Measurements from ENCODE around the gene SPATA31D4.

The SPATA31D4 gene

GRCh38 chr9:81969971-81970370, 41.7 kb downstream of the SPATA31D4 start:
- no peaks in the 10 kb centered on the region for H3K4me1 ChIP-seq (ENCODE audit: control insufficient read depth, insufficient read depth, low read length)
- no peak overlapping the region for H3K4me3 ChIP-seq (ENCODE audit: low read length)
- no peak overlapping the region for H3K9ac ChIP-seq (ENCODE audit: low read length)
- H3K27ac ChIP-seq (ENCODE audit: low read depth, low read length) = no peak overlapping the region
- H3K27me3 ChIP-seq (ENCODE audit: control insufficient read depth, insufficient read depth, low read length) = no peaks in the 10 kb centered on the region
- H3K36me3 ChIP-seq (ENCODE audit: control insufficient read depth, insufficient read depth, low read length) = no peaks in the 10 kb centered on the region

DNA sequence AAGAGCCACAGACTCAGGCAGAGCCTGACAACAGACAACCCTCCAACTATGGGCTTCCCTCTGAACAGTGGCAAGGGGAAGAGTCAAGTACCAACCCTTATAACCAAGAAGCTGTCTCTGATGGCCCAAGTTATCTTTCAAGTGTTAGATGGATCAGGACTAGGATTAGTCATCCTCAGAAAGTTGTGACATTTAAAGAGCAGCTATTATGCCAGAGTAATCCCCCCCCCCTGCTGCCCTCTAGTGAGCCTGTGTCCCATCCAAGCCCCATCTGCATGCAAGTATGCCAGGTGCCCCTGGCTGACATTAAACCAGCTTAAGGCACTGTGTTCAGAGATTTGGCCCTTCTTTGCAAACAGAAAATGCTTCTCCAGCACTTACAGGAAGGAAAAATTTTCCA, 43.5 kb downstream of the SPATA31D4 start:
- Histone ChIP-seq H3K27ac (ENCODE audit: low read depth, low read length) (no peak overlapping the region), H3K4me3 (ENCODE audit: low read length) (no peak overlapping the region), H3K36me3 (ENCODE audit: control insufficient read depth, insufficient read depth, low read length) (no peaks in the 10 kb centered on the region), H3K9ac (ENCODE audit: low read length) (no peak overlapping the region), H3K4me1 (ENCODE audit: control insufficient read depth, insufficient read depth, low read length) (no peaks in the 10 kb centered on the region), H3K27me3 (ENCODE audit: control insufficient read depth, insufficient read depth, low read length) (no peaks in the 10 kb centered on the region)

DNA sequence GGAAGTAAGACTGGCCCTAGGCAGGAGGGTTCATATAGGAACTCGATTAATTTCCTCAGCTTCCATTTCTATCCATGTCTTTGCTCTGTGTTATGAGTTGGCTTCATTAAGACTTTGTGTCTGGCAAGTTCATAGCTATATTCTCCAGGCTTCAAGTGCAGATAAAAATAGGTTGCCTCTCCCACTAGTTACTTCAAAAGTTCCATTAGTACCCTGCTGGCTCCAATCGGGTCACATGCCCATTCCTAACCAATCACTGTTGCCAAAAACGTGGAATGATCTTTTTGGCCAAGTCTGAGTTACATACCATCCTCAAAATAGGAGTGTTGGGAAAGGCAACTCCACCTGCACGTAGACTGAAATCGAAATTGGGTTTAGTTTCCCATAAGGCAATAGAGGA, 46.5 kb downstream of the SPATA31D4 start:
- no peak overlapping the region for H3K9ac ChIP-seq (ENCODE audit: low read length)
- no peaks in the 10 kb centered on the region for H3K36me3 ChIP-seq (ENCODE audit: control insufficient read depth, insufficient read depth, low read length)
- no peak overlapping the region for H3K4me3 ChIP-seq (ENCODE audit: low read length)
- H3K4me1 ChIP-seq (ENCODE audit: control insufficient read depth, insufficient read depth, low read length) = no peaks in the 10 kb centered on the region
- no peak overlapping the region for H3K27ac ChIP-seq (ENCODE audit: low read depth, low read length)
- no peaks in the 10 kb centered on the region for H3K27me3 ChIP-seq (ENCODE audit: control insufficient read depth, insufficient read depth, low read length)

DNA sequence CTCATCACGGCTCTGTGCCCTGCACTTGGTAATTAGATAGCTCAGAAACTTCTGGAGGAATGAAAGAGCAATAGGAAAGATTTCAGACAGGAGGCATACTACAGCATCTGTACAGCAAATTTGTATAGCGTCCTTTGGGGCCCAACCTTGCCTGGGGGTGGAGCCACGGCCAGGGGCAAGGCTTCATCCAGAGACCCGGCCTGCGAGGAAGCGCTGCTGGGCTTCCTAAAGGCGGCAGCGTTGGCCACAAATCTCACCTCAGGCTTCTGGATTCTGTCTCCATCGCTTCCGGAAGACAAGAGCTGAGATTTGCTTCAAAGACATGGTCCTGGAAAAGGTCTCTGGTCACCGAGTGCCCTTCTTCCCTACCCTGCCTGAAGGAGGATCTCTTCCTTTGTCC, 48.1 kb downstream of the SPATA31D4 start:
- no peak overlapping the region for H3K27ac ChIP-seq (ENCODE audit: low read depth, low read length)
- no peaks in the 10 kb centered on the region for H3K27me3 ChIP-seq (ENCODE audit: control insufficient read depth, insufficient read depth, low read length)
- H3K9ac ChIP-seq (ENCODE audit: low read length) = no peak overlapping the region
- no peak overlapping the region for H3K4me3 ChIP-seq (ENCODE audit: low read length)
- H3K4me1 ChIP-seq (ENCODE audit: control insufficient read depth, insufficient read depth, low read length) = no peaks in the 10 kb centered on the region
- H3K36me3 ChIP-seq (ENCODE audit: control insufficient read depth, insufficient read depth, low read length) = no peaks in the 10 kb centered on the region

DNA sequence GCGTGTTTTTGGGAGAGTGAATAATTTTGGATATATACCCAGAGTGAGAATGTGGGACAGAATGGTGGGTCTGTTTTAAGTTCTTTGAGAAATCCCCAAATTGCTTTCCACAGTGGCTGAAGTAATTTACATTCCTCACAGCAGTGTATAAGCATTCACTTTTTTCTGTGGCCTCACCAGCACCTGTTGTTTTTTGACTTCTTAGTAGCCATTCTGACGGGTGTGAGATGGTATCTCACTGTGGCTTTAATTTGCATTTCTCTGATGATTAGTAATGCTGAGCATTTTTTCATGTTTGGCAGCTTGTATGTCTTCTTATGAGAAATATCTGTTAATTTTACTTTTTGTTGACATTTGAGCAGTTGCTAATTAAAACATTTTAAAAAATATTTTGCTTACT, 51.0 kb downstream of the SPATA31D4 start:
- Histone ChIP-seq H3K4me3 (ENCODE audit: low read length) (no peak overlapping the region), H3K9ac (ENCODE audit: low read length) (no peak overlapping the region), H3K4me1 (ENCODE audit: control insufficient read depth, insufficient read depth, low read length) (no peaks in the 10 kb centered on the region), H3K27ac (ENCODE audit: low read depth, low read length) (no peak overlapping the region), H3K36me3 (ENCODE audit: control insufficient read depth, insufficient read depth, low read length) (no peaks in the 10 kb centered on the region), H3K27me3 (ENCODE audit: control insufficient read depth, insufficient read depth, low read length) (no peaks in the 10 kb centered on the region)

DNA sequence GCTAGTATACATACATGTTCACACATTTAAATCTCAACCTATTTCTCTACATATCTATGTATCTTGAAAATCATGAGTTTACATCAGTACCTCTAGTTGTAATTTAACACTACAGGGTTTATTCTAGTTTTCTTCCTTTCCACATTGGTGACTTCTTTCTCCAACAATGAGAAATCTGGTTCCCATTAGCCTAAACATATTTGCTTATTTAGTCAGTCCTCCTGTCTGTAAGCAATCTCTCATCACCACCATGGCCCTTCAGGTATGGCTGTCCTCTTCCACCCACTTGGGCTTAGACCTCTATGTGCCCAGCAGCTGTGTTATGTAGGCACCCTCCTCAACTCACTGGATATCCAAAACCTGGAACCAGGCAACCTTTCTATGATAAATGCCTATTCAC, 52.3 kb downstream of the SPATA31D4 start:
- no peak overlapping the region for H3K9ac ChIP-seq (ENCODE audit: low read length)

GRCh38 chr9:81981883-81982282, 53.7 kb downstream of the SPATA31D4 start:
- Histone ChIP-seq H3K27ac (ENCODE audit: low read depth, low read length) (no peak overlapping the region), H3K36me3 (ENCODE audit: control insufficient read depth, insufficient read depth, low read length) (no peaks in the 10 kb centered on the region), H3K9ac (ENCODE audit: low read length) (no peak overlapping the region), H3K4me3 (ENCODE audit: low read length) (no peak overlapping the region), H3K4me1 (ENCODE audit: control insufficient read depth, insufficient read depth, low read length) (no peaks in the 10 kb centered on the region), H3K27me3 (ENCODE audit: control insufficient read depth, insufficient read depth, low read length) (no peaks in the 10 kb centered on the region)

More for the DNA sequence above, 52.3 kb downstream of the SPATA31D4 start:
- H3K27me3 ChIP-seq (ENCODE audit: control insufficient read depth, insufficient read depth, low read length) = no peaks in the 10 kb centered on the region
- H3K27ac ChIP-seq (ENCODE audit: low read depth, low read length) = no peak overlapping the region
- no peaks in the 10 kb centered on the region for H3K36me3 ChIP-seq (ENCODE audit: control insufficient read depth, insufficient read depth, low read length)
- H3K4me1 ChIP-seq (ENCODE audit: control insufficient read depth, insufficient read depth, low read length) = no peaks in the 10 kb centered on the region
- no peak overlapping the region for H3K4me3 ChIP-seq (ENCODE audit: low read length)

Measured in rectal smooth muscle tissue (tissue), 1 donor.